ENCODE measurements around the gene EGFR. TPM values are rescaled to one million over a fixed set of nuclear protein-coding genes. Genes with fewer than 3 reads are reported as not detected.
A peak's percentile ranks its signal among the peaks of the same experiment; 100 is the strongest.

Gene EGFR
- total and polyA plus RNA-seq, 4 donors, result 24.1 to 57.6 (median 29.9) TPM

- no peak overlapping the region for H3K27ac ChIP-seq (ENCODE audit: low read depth, low read length)
- WGBS (ENCODE audit: insufficient coverage), result 57% methylated on average over 17 of the region's 30 CpGs
- no peaks in the 10 kb centered on the region for H3K27me3 ChIP-seq (ENCODE audit: control insufficient read depth, insufficient read depth, low read length)
- no peaks in the 10 kb centered on the region for H3K9me3 ChIP-seq (ENCODE audit: control insufficient read depth, insufficient read depth, low read length)
- H3K4me3 ChIP-seq (ENCODE audit: low read depth, low read length), result no peak overlapping the region
- peaks cover 8% of the 10 kb centered on the region for H3K4me1 ChIP-seq (ENCODE audit: control insufficient read depth, insufficient read depth, low read length)
- peaks cover 56% of the 10 kb centered on the region for H3K36me3 ChIP-seq (ENCODE audit: control insufficient read depth, insufficient read depth, low read length)
- DNase-seq (ENCODE audit: low read depth in 4 of 6, low spot score in 6 of 6), result peak in 1 of 6 donors; percentile 32
Measured at GRCh38 chr7:55156919-55157763, 138.3 kb downstream of the EGFR start.

GRCh38 chr7:55157764-55158105 is 138.9 kb downstream of the EGFR start:
- Histone ChIP-seq H3K4me1 (ENCODE audit: control insufficient read depth, insufficient read depth, low read length) (peaks cover 8% of the 10 kb centered on the region), H3K27me3 (ENCODE audit: control insufficient read depth, insufficient read depth, low read length) (no peaks in the 10 kb centered on the region), H3K9me3 (ENCODE audit: control insufficient read depth, insufficient read depth, low read length) (no peaks in the 10 kb centered on the region), H3K36me3 (ENCODE audit: control insufficient read depth, insufficient read depth, low read length) (peaks cover 53% of the 10 kb centered on the region), H3K27ac (ENCODE audit: low read depth, low read length) (no peak overlapping the region), H3K4me3 (ENCODE audit: low read depth, low read length) (no peak overlapping the region)
- no peak for DNase-seq (ENCODE audit: low read depth in 4 of 6, low spot score in 6 of 6)
- 86% methylated on average over 8 of the region's 8 CpGs for WGBS (ENCODE audit: insufficient coverage)

- H3K4me3 ChIP-seq (ENCODE audit: low read depth, low read length), result no peak overlapping the region
- no peaks in the 10 kb centered on the region for H3K27me3 ChIP-seq (ENCODE audit: control insufficient read depth, insufficient read depth, low read length)
- whole genome bisulfite sequencing (ENCODE audit: insufficient coverage), result 87% methylated on average over 10 of the region's 10 CpGs
- peaks cover 8% of the 10 kb centered on the region for H3K4me1 ChIP-seq (ENCODE audit: control insufficient read depth, insufficient read depth, low read length)
- no peaks in the 10 kb centered on the region for H3K9me3 ChIP-seq (ENCODE audit: control insufficient read depth, insufficient read depth, low read length)
- DNase-seq (ENCODE audit: low read depth in 4 of 6, low spot score in 6 of 6), result no peak
- H3K27ac ChIP-seq (ENCODE audit: low read depth, low read length), result no peak overlapping the region
- peaks cover 50% of the 10 kb centered on the region for H3K36me3 ChIP-seq (ENCODE audit: control insufficient read depth, insufficient read depth, low read length)
Measured at GRCh38 chr7:55158541-55159382, 139.9 kb downstream of the EGFR start.

GRCh38 chr7:55160539-55160938 is 141.7 kb downstream of the EGFR start:
- Histone ChIP-seq H3K4me1 (ENCODE audit: control insufficient read depth, insufficient read depth, low read length) (peaks cover 8% of the 10 kb centered on the region), H3K36me3 (ENCODE audit: control insufficient read depth, insufficient read depth, low read length) (peaks cover 43% of the 10 kb centered on the region), H3K27ac (ENCODE audit: low read depth, low read length) (no peak overlapping the region), H3K4me3 (ENCODE audit: low read depth, low read length) (no peak overlapping the region), H3K27me3 (ENCODE audit: control insufficient read depth, insufficient read depth, low read length) (no peaks in the 10 kb centered on the region), H3K9me3 (ENCODE audit: control insufficient read depth, insufficient read depth, low read length) (no peaks in the 10 kb centered on the region)
- 90% methylated on average over 4 of the region's 4 CpGs for WGBS (ENCODE audit: insufficient coverage)
- peak in 1 of 6 donors; percentile 47 for DNase-seq (ENCODE audit: low read depth in 4 of 6, low spot score in 6 of 6)

- no peak overlapping the region for H3K4me3 ChIP-seq (ENCODE audit: low read depth, low read length)
- whole genome bisulfite sequencing (ENCODE audit: insufficient coverage), result 94% methylated on average over 10 of the region's 16 CpGs
- peaks cover 8% of the 10 kb centered on the region for H3K4me1 ChIP-seq (ENCODE audit: control insufficient read depth, insufficient read depth, low read length)
- peaks cover 37% of the 10 kb centered on the region for H3K36me3 ChIP-seq (ENCODE audit: control insufficient read depth, insufficient read depth, low read length)
- H3K9me3 ChIP-seq (ENCODE audit: control insufficient read depth, insufficient read depth, low read length), result no peaks in the 10 kb centered on the region
- H3K27me3 ChIP-seq (ENCODE audit: control insufficient read depth, insufficient read depth, low read length), result no peaks in the 10 kb centered on the region
- no peak overlapping the region for H3K27ac ChIP-seq (ENCODE audit: low read depth, low read length)
- DNase-seq (ENCODE audit: low read depth in 4 of 6, low spot score in 6 of 6), result no peak
Measured at GRCh38 chr7:55161154-55161687, 142.4 kb downstream of the EGFR start.

GRCh38 chr7:55162476-55162875 is 143.7 kb downstream of the EGFR start:
- H3K27ac ChIP-seq (ENCODE audit: low read depth, low read length), result no peak overlapping the region
- no peaks in the 10 kb centered on the region for H3K27me3 ChIP-seq (ENCODE audit: control insufficient read depth, insufficient read depth, low read length)
- 96% methylated on average over 3 of the region's 3 CpGs for WGBS (ENCODE audit: insufficient coverage)

GRCh38 chr7:55163733-55164132 is 144.9 kb downstream of the EGFR start:
- WGBS (ENCODE audit: insufficient coverage), result 96% methylated on average over 10 of the region's 11 CpGs
- Histone ChIP-seq H3K27ac (ENCODE audit: low read depth, low read length) (no peak overlapping the region), H3K36me3 (ENCODE audit: control insufficient read depth, insufficient read depth, low read length) (peaks cover 34% of the 10 kb centered on the region), H3K4me1 (ENCODE audit: control insufficient read depth, insufficient read depth, low read length) (peaks cover 3% of the 10 kb centered on the region), H3K9me3 (ENCODE audit: control insufficient read depth, insufficient read depth, low read length) (no peaks in the 10 kb centered on the region), H3K27me3 (ENCODE audit: control insufficient read depth, insufficient read depth, low read length) (no peaks in the 10 kb centered on the region), H3K4me3 (ENCODE audit: low read depth, low read length) (no peak overlapping the region)
- no peak for DNase-seq (ENCODE audit: low read depth in 4 of 6, low spot score in 6 of 6)

More at GRCh38 chr7:55162476-55162875, 143.7 kb downstream of the EGFR start:
- no peak for DNase-seq (ENCODE audit: low read depth in 4 of 6, low spot score in 6 of 6)
- Histone ChIP-seq H3K4me3 (ENCODE audit: low read depth, low read length) (no peak overlapping the region), H3K9me3 (ENCODE audit: control insufficient read depth, insufficient read depth, low read length) (no peaks in the 10 kb centered on the region), H3K4me1 (ENCODE audit: control insufficient read depth, insufficient read depth, low read length) (peaks cover 3% of the 10 kb centered on the region), H3K36me3 (ENCODE audit: control insufficient read depth, insufficient read depth, low read length) (peaks cover 38% of the 10 kb centered on the region)

- no peak overlapping the region for H3K27ac ChIP-seq (ENCODE audit: low read depth, low read length)
- DNase-seq (ENCODE audit: low read depth in 4 of 6, low spot score in 6 of 6), result no peak
- no peak overlapping the region for H3K4me3 ChIP-seq (ENCODE audit: low read depth, low read length)
- peaks cover 3% of the 10 kb centered on the region for H3K4me1 ChIP-seq (ENCODE audit: control insufficient read depth, insufficient read depth, low read length)
- WGBS (ENCODE audit: insufficient coverage), result 83% methylated on average over 2 of the region's 2 CpGs
- H3K36me3 ChIP-seq (ENCODE audit: control insufficient read depth, insufficient read depth, low read length), result peaks cover 28% of the 10 kb centered on the region
- H3K27me3 ChIP-seq (ENCODE audit: control insufficient read depth, insufficient read depth, low read length), result no peaks in the 10 kb centered on the region
- no peaks in the 10 kb centered on the region for H3K9me3 ChIP-seq (ENCODE audit: control insufficient read depth, insufficient read depth, low read length)
Measured at GRCh38 chr7:55164527-55164926, 145.7 kb downstream of the EGFR start.

GRCh38 chr7:55165176-55165861 is 146.5 kb downstream of the EGFR start:
- H3K36me3 ChIP-seq (ENCODE audit: control insufficient read depth, insufficient read depth, low read length), result peaks cover 28% of the 10 kb centered on the region
- no peak overlapping the region for H3K4me3 ChIP-seq (ENCODE audit: low read depth, low read length)
- WGBS (ENCODE audit: insufficient coverage), result 77% methylated on average over 13 of the region's 13 CpGs
- no peak for DNase-seq (ENCODE audit: low read depth in 4 of 6, low spot score in 6 of 6)
- no peaks in the 10 kb centered on the region for H3K27me3 ChIP-seq (ENCODE audit: control insufficient read depth, insufficient read depth, low read length)
- H3K4me1 ChIP-seq (ENCODE audit: control insufficient read depth, insufficient read depth, low read length), result peaks cover 3% of the 10 kb centered on the region
- no peak overlapping the region for H3K27ac ChIP-seq (ENCODE audit: low read depth, low read length)
- H3K9me3 ChIP-seq (ENCODE audit: control insufficient read depth, insufficient read depth, low read length), result no peaks in the 10 kb centered on the region
